GM23338 (cell line): ENCODE measurements around the gene CD4. TPM values are rescaled to one million over a fixed set of nuclear protein-coding genes. Genes with fewer than 3 reads are reported as not detected.

Experiments used
- ATAC-seq: fragments of 200-7000 bp; cut with Tn5 transposase; 3 replicates; pipeline ENCODE4 v1.9.1; 2020
- DNase-seq: peaks from one replicate; pipeline ENCODE4 v3.0.0-alpha.2; 2015; ENCODE audit warnings: low spot score
- H2AFZ ChIP-seq: fragments of 200-600 bp; sonication (generic); 2 replicates; pipeline ENCODE4 v1.8.0; 2016; ENCODE audit warnings: antibody characterized with exemption, mild to moderate bottlenecking, moderate library complexity
- H3F3A ChIP-seq: fragments of 200-600 bp; sonication (generic); replicated peaks from 2 replicates; pipeline ENCODE4 v1.8.0; 2017; ENCODE audit warnings: antibody characterized with exemption, mixed run types, low read depth
- H3K27ac ChIP-seq: fragments of 200-600 bp; sonication (generic); 2 replicates; pipeline ENCODE4 v1.6.1; 2016; ENCODE audit warnings: low read depth
- H3K27me3 ChIP-seq: fragments of 200-600 bp; sonication (generic); 2 replicates; pipeline ENCODE4 v1.8.0; 2016; ENCODE audit warnings: mild to moderate bottlenecking, mixed run types, moderate library complexity; ENCODE audit not compliant: insufficient read depth
- H3K36me3 ChIP-seq: fragments of 200-600 bp; sonication (generic); 2 replicates; pipeline ENCODE4 v1.8.0; 2016; ENCODE audit warnings: mild to moderate bottlenecking; ENCODE audit not compliant: insufficient read depth
- H3K4me1 ChIP-seq: fragments of 200-600 bp; sonication (generic); 2 replicates; pipeline ENCODE4 v1.8.0; 2016; ENCODE audit warnings: mild to moderate bottlenecking, moderate library complexity; ENCODE audit not compliant: insufficient read depth
- H3K4me2 ChIP-seq: fragments of 200-600 bp; sonication (generic); 2 replicates; pipeline ENCODE4 v1.7.1; 2017; ENCODE audit warnings: mixed run types
- H3K4me3 ChIP-seq: fragments of 200-600 bp; sonication (generic); 2 replicates; pipeline ENCODE4 v1.6.1; 2016; ENCODE audit warnings: mixed run types
- H3K79me2 ChIP-seq: fragments of 200-600 bp; sonication (generic); replicated peaks from 2 replicates; pipeline ENCODE4 v1.8.0; 2017; ENCODE audit warnings: mild to moderate bottlenecking; ENCODE audit not compliant: insufficient read depth
- H3K9me2 ChIP-seq: fragments of 200-600 bp; sonication (generic); 2 replicates; pipeline ENCODE4 v1.8.0; 2017; ENCODE audit not compliant: insufficient read depth
- H4K20me1 ChIP-seq: fragments of 200-600 bp; sonication (generic); replicated peaks from 2 replicates; pipeline ENCODE4 v1.8.0; 2017; ENCODE audit warnings: mild to moderate bottlenecking; ENCODE audit not compliant: insufficient read depth
- H3K27ac Mint-ChIP-seq: 2 replicates; pipeline ENCODE4 v1.8.0; 2020; ENCODE audit warnings: inconsistent platforms, mild to moderate bottlenecking, moderate library complexity, mixed read lengths
- H3K27me3 Mint-ChIP-seq: 3 replicates; pipeline ENCODE4 v1.8.0; 2022; ENCODE audit warnings: low read depth, mild to moderate bottlenecking, moderate library complexity, mixed read lengths, inconsistent platforms; ENCODE audit not compliant: insufficient read depth, poor library complexity
- H3K36me3 Mint-ChIP-seq: 3 replicates; pipeline ENCODE4 v1.8.0; 2021; ENCODE audit warnings: low read depth, mild to moderate bottlenecking, inconsistent platforms, moderate library complexity, mixed read lengths
- H3K4me1 Mint-ChIP-seq: 3 replicates; pipeline ENCODE4 v1.8.0; 2020; ENCODE audit warnings: mild to moderate bottlenecking, inconsistent platforms, mixed read lengths
- H3K4me3 Mint-ChIP-seq: 3 replicates; pipeline ENCODE4 v1.8.0; 2021; ENCODE audit warnings: moderate library complexity, mild to moderate bottlenecking, inconsistent platforms, mixed read lengths
- H3K9me3 Mint-ChIP-seq: 3 replicates; pipeline ENCODE4 v1.8.0; 2020; ENCODE audit warnings: moderate library complexity, mild to moderate bottlenecking, inconsistent platforms, mixed read lengths
- CREB1 ChIP-seq: fragments of 250-450 bp; sonication (Bioruptor Pico); IDR thresholded peaks from 2 replicates; pipeline ENCODE4 v1.5.0; 2020; ENCODE audit warnings: low read depth, mild to moderate bottlenecking, moderate library complexity
- ETS1 ChIP-seq: IDR thresholded peaks from 2 replicates; pipeline ENCODE4 v1.6.1; 2016; ENCODE audit warnings: antibody characterized with exemption
- EZH2 ChIP-seq: fragments of 200-600 bp; sonication (generic); IDR thresholded peaks from one replicate; pipeline ENCODE4 v1.8.0; 2017; ENCODE audit warnings: antibody characterized with exemption, mild to moderate bottlenecking, low read depth; ENCODE audit not compliant: unreplicated experiment
- JUNB ChIP-seq: IDR thresholded peaks from one replicate; pipeline ENCODE4 v1.6.1; 2016; ENCODE audit warnings: antibody characterized with exemption; ENCODE audit not compliant: unreplicated experiment
- NANOG ChIP-seq: IDR thresholded peaks from 2 replicates; pipeline ENCODE4 v1.6.1; 2016; ENCODE audit warnings: antibody characterized with exemption, borderline replicate concordance
- POLR2AphosphoS5 ChIP-seq: IDR thresholded peaks from 2 replicates; pipeline ENCODE4 v1.6.1; 2016; ENCODE audit warnings: antibody characterized with exemption, low read depth
- REST ChIP-seq: IDR thresholded peaks from one replicate; pipeline ENCODE4 v1.6.1; 2018; ENCODE audit warnings: antibody characterized with exemption; ENCODE audit not compliant: unreplicated experiment
- STAT1 ChIP-seq: IDR thresholded peaks from one replicate; pipeline ENCODE4 v1.6.1; 2016; ENCODE audit warnings: antibody characterized with exemption; ENCODE audit not compliant: unreplicated experiment
- ZNF114 ChIP-seq: fragments of 250-450 bp; sonication (Bioruptor Pico); IDR thresholded peaks from 2 replicates; pipeline ENCODE4 v1.5.0; 2020; ENCODE audit warnings: mild to moderate bottlenecking, moderate library complexity
- ZNF462 ChIP-seq: fragments of 250-450 bp; sonication (Bioruptor Pico); IDR thresholded peaks from 2 replicates; pipeline ENCODE4 v1.5.0; 2020; ENCODE audit warnings: mild to moderate bottlenecking, moderate library complexity
- polyA plus RNA-seq: library from polyadenylated mRNA; unstranded; fragments of >200 nt; fragmentation: Nextera tagmentation; extraction: Ambion mirVana; gene quantifications from 2 replicates; pipeline ENCODE4 v1.2.1, GENCODE V29; 2016
- total RNA-seq: library from RNA; depleted of rRNA; stranded (reverse); fragments of >200 nt; shearing (Covaris generic); gene quantifications from 2 replicates; pipeline ENCODE4 v1.2.3, GENCODE V29; 2014

CD4 gene
- total and polyA plus RNA-seq, 2 experiments from 2014 or later = 1.5 to 2.0 TPM

- H3K27ac Mint-ChIP-seq = no peak overlapping the region
- H3K36me3 ChIP-seq = peaks cover 5% of the 10 kb centered on the region; the same call in 1 of the 2 replicates
Observed at GRCh38 chr12:6838854-6839253, 49.5 kb downstream of the CD4 start.

DNA sequence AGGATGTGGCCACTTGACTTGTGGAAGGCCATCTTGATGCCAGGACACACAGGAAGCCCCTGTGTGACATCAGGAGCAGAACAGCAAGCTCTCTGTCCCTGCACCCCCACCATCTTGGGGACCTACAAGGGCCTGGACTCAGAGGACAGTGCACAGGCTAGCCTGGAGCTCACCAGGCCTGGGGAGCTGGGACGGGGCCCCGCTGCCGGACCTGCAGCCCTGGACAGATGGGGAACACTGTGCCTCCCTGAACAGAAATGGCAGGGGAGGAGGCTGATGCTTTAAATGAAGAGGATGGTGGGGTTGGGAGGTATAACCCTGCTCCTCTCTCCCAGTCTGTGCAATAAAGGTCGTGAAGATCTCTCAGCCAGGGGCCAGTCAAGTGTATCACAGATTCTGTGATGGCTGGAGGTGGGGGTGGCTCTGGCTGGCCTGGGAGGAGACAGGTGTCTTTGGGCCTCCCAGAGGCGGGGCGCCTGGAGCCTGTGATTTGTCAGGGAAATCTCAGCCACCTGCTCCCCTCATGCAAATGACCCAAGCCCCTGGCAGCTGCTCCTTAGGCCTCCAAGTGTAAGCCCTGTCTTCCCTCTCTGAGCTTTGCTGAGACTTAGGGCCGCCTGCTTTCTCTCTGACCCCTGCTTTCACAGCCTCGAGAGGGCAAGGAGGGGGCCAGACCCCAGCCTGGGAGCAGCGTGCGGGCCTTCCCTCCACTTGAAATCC lies 50.3 kb downstream of the CD4 start:
- peak; percentile 68 for ATAC-seq
- H4K20me1 ChIP-seq = peaks cover 3% of the 10 kb centered on the region; the same call in 1 of the 2 replicates
- no peak overlapping the region for H3K4me2 ChIP-seq
- H3K27ac ChIP-seq = no peak overlapping the region
- H3K36me3 Mint-ChIP-seq = peaks cover 68% of the 10 kb centered on the region
- no peak overlapping the region; the same call in 2 of the 3 replicates for H3K4me3 Mint-ChIP-seq
- no peak overlapping the region for H3K27ac Mint-ChIP-seq
- H3K79me2 ChIP-seq = no peaks in the 10 kb centered on the region
- H3K9me2 ChIP-seq = no peaks in the 10 kb centered on the region
- no peaks in the 10 kb centered on the region for H3K9me3 Mint-ChIP-seq
- H3K4me3 ChIP-seq = no peak overlapping the region
- H3K36me3 ChIP-seq = peaks cover 7% of the 10 kb centered on the region
- peak; percentile 80 for DNase-seq
- no peak overlapping the region for H2AFZ ChIP-seq
- H3K4me1 Mint-ChIP-seq = peaks cover 24% of the 10 kb centered on the region
- H3F3A ChIP-seq = peaks cover 6% of the 10 kb centered on the region; the same call in 1 of the 2 replicates
- H3K27me3 ChIP-seq = no peaks in the 10 kb centered on the region
- H3K4me1 ChIP-seq = peaks cover 5% of the 10 kb centered on the region; the same call in 1 of the 2 replicates
- H3K27me3 Mint-ChIP-seq = peaks cover 25% of the 10 kb centered on the region
- TF ChIP-seq POLR2AphosphoS5 = no peak
- no peak for TF ChIP-seq JUNB
- no peak for TF ChIP-seq ETS1
- TF ChIP-seq ZNF462 (CRISPR knock-in tag) = no peak
- TF ChIP-seq REST = no peak
- no peak for TF ChIP-seq EZH2
- TF ChIP-seq STAT1 = no peak

More at GRCh38 chr12:6838854-6839253, 49.5 kb downstream of the CD4 start:
- peaks cover 3% of the 10 kb centered on the region; the same call in 1 of the 2 replicates for H4K20me1 ChIP-seq
- no peak for ATAC-seq
- no peaks in the 10 kb centered on the region for H3K9me3 Mint-ChIP-seq
- peaks cover 12% of the 10 kb centered on the region; the same call in 1 of the 2 replicates for H3F3A ChIP-seq
- no peak overlapping the region for H3K27ac ChIP-seq
- no peaks in the 10 kb centered on the region for H3K9me2 ChIP-seq
- H3K36me3 Mint-ChIP-seq = peaks cover 67% of the 10 kb centered on the region
- TF ChIP-seq CREB1 (CRISPR knock-in tag) = no peak
- no peak for TF ChIP-seq STAT1
- TF ChIP-seq NANOG = no peak
- no peak for TF ChIP-seq EZH2
- no peak for TF ChIP-seq ZNF114
- no peak overlapping the region for H2AFZ ChIP-seq
- no peak overlapping the region for H3K4me3 ChIP-seq
- H3K27me3 ChIP-seq = no peaks in the 10 kb centered on the region
- peaks cover 26% of the 10 kb centered on the region for H3K27me3 Mint-ChIP-seq
- no peak overlapping the region; the same call in 2 of the 3 replicates for H3K4me3 Mint-ChIP-seq
- H3K4me1 Mint-ChIP-seq = peaks cover 26% of the 10 kb centered on the region
- no peaks in the 10 kb centered on the region for H3K79me2 ChIP-seq
- no peak for DNase-seq
- H3K4me2 ChIP-seq = no peak overlapping the region
- H3K4me1 ChIP-seq = peaks cover 5% of the 10 kb centered on the region; the same call in 1 of the 2 replicates
